ENCODE data around the gene STXBP5.
A peak's percentile ranks its signal among the peaks of the same experiment; 100 is the strongest.

STXBP5 gene

DNA sequence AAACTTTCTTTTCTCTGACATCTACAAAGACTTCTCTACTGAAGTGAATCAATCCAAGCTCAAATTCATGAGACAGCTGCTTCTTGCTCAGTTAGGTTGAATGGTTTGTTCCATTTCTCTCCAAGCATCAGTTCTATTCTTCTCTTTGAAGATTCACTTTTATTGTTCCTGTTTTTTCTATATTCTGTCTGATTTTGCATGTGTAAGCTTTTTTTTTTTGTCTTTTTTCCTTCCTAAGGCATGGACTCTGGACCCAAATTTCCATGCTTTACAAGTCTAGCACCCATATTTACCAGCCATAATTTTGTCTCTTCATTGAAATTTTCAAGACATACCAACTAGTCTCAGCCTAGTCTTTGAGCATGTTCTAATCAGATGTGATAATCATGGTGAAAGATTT lies 25.9 kb upstream of the STXBP5 start:
- DNase-seq (ENCODE audit: low read depth): no peak

DNA sequence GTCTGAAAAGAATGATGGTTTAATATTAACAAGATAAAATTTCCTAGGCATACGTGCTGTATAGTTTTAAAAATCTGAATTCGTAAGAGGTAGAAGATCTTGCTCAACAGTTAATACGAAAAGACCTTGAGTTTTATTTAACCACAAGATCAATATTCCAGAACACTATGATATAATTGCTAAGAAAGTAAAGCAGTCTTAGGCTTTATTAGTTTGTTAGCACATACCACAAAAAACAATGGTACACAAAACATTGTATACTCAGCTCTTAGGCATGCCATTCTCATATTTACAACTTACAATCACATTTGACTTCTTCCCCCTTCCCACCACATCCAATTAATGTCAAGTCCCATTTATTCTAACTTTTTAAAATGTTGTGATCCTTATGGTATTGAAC lies 24.4 kb upstream of the STXBP5 start:
- DNase-seq (ENCODE audit: low read depth): no peak

DNA sequence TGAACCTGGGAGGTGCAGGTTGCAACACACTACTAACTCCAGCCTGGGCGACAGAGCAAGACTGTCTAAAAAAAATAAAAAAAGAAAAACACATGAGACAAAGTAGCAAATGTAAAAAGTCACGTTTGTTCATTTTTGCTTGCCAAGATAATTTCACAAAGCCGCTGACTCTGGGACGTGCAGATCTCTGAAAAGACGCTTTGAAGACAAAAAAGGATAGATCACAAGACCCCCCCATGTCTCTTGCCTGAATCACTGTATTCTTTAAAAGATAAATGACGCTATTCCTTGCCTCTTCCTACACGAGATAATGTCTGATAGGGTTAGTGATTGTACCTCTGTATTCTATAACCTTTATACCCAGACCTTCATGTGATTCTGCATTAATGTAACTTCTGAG lies 23.3 kb upstream of the STXBP5 start:
- no peak for DNase-seq (ENCODE audit: low read depth)

DNA sequence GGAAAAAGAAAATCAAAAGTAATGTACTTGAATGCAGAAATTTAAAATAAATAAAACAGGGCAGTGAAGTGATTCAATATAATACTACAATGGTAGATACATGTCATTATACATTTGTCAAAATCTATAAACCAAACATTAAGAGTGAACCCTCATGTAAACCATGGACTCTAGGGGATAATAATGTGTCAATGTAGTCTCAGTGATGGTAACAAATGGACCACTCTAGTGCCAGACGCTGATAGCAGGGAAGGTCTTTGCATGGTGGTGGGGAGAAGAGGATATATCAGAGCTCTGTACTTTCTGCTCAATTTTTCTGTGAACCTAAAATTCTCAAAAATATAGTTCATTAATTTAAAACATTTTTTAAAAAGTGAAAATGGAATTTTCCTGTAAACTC lies 19.8 kb upstream of the STXBP5 start:
- DNase-seq (ENCODE audit: low read depth): no peak

DNA sequence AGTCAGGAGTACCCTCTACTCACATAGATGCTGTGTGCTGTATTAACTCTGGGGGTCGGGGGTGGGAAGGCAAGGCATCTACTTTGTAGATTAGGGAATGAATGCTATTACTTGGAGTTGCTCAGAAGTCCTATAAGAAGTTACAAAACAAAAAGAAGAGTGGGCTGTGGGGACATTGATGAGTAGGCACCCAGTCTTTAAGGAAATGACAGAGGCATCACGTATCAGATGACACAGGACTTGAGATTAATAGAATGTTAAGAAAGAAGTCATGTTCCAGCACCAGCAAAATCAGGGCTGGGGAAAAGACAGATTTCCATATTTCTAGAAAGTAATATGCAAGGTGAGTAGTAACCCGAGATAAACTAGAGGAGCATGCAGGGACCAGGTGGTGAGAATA lies 19.0 kb upstream of the STXBP5 start:
- DNase-seq (ENCODE audit: low read depth): no peak

DNA sequence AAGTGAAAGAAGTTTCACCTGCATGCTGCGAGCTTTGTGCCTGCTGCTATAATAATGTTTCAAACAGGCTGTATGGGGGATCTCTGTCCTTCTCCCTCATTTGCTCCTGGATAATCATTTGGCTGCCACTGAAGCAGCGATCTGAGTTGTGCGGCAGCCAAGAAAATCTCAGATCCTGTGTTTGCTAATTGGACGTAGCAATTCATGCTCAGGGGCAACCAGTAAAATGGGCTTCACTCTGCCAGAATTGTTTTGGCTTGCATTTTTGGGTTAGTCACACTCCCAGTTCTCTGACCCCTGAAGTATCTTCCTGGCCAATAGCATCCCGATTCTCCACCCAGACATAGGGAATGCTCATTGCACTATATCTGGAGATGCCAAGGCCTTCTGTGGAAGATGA lies 13.7 kb upstream of the STXBP5 start:
- no peak for DNase-seq (ENCODE audit: low read depth)

GRCh38 chr6:147192278-147192911 lies 11.8 kb upstream of the STXBP5 start:
- no peak for DNase-seq (ENCODE audit: low read depth)

DNA sequence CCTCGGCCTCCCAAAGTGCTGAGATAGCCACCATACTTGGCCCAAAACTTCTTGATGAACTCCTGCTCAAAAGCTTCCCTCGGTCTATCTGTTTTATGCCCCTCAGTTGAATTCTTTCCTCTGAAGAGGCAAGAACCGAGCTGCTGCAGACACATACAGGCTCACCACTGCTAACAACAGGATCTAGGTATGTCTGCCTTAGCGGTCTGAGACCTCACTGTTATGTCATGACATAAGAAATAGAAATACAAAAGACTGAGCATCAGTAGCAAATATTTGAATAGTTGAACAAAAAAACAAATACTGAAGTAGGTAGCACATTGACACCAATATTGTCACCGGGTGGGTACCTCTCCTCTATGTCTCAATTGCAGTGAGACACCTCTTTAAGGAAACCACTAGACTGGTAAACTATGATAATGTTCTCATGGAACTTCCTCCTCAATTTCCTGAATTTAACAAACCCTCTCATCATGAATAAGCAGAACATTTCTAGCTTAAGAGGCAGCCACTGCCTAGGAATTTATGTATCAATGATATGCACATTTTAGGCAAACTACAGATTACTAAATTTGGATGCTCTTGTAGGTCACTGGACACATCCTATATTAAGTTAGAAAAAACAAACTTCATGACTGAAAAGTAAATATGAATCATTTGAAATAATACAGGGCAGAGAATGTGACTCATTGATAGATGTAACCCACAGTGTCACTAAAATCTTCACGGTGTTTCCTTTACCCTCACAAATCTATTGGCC lies 9.4 kb upstream of the STXBP5 start:
- DNase-seq (ENCODE audit: low read depth): no peak

GRCh38 chr6:147195510-147195909 lies 8.7 kb upstream of the STXBP5 start:
- DNase-seq (ENCODE audit: low read depth): no peak

DNA sequence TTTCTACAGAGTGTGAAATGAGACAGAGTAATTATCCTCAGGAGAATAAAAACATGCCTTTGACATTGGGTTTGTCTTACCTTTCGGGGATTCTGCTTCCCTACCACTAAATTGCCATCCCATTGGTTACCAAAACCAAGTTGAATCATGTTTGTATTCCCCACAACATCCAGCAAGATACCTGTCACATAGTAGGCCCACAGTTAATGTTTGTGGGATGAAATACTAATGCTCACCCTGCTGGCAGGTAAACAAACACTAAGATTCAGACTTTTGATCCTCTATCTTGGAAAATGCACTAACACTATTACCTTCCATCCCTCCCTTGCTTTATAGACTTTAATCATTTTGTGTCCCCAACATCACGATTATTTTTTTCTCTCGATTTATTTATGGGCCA lies 8.2 kb upstream of the STXBP5 start:
- no peak for DNase-seq (ENCODE audit: low read depth)

DNA sequence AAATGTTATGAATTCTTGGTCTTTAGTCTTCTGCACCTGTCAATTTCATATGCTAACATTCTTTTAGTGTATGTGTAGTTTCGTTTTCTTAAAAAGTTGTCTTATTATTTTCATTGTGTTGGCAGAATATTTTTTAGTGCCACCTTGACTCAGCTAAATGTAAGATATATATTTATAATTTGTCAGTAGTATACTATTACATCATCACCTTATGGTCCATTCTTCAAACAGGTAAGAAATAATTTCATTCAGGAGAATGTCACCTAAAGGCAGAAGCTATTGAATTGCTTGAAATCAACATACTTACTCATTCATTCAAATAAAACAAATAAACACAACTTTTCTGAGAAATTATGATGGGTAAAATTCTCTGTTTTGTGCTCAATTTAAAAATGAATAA lies 3.5 kb upstream of the STXBP5 start:
- no peak for DNase-seq (ENCODE audit: low read depth)

DNA sequence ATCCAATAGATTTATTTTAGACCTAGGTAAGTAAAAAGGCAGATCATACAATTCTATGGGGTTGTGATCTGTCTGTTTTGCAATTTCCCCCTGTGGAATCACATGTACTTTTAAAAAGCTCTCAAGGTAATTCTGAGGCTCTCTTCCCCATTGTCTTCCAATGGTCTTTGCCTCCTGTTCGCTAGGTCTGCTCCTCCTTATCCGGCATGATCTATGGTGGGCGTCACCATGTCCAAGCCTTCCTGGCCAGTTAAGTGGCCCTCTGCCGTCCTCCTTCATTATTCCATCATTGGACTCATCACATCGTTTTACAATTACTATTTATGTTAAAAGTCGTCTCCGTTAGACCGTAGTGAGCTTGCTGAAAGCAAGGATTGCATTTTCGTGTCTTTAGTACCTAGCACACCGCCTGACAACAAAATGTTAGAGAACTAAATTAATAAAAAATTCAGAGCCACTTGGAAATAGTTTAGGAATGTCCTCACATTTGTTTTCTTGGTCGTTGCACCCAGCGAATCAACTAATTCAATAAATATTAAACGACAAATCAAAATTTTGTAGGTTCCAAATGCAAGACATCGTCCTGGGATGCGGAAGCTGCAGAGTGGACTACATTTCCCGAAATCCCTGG lies 2.2 kb upstream of the STXBP5 start:
- DNase-seq (ENCODE audit: low read depth): peak; percentile 56

- peak; percentile 96 for DNase-seq (ENCODE audit: low read depth)
These were observed 1.5 kb upstream of the STXBP5 start for GRCh38 chr6:147202516-147203310.

GRCh38 chr6:147203311-147204059 lies 732 bp upstream of the STXBP5 start:
- DNase-seq (ENCODE audit: low read depth): peak; percentile 69

DNA sequence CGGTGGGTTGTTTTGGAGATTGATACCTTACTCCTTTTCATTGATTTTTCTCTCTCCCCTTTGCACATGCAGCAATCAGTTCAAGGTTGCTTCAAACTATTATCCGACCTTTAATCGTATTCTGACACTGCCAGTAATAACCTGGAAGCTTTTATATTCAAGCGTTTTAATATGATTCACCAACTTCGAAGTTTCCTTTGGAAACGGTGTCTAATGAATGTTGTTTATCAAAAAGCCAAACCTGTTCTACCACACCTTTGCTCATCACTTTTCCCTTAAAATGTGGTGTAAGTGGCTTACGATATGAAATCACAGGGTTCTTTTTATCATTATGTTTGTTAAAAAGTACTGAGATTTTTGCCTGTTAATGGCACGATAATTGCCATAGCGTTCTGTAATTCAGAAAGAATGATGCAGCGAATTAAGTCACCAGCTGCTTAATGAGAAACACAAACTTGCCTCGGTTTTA lies 660 bp downstream of the STXBP5 start:
- DNase-seq (ENCODE audit: low read depth): no peak

DNA sequence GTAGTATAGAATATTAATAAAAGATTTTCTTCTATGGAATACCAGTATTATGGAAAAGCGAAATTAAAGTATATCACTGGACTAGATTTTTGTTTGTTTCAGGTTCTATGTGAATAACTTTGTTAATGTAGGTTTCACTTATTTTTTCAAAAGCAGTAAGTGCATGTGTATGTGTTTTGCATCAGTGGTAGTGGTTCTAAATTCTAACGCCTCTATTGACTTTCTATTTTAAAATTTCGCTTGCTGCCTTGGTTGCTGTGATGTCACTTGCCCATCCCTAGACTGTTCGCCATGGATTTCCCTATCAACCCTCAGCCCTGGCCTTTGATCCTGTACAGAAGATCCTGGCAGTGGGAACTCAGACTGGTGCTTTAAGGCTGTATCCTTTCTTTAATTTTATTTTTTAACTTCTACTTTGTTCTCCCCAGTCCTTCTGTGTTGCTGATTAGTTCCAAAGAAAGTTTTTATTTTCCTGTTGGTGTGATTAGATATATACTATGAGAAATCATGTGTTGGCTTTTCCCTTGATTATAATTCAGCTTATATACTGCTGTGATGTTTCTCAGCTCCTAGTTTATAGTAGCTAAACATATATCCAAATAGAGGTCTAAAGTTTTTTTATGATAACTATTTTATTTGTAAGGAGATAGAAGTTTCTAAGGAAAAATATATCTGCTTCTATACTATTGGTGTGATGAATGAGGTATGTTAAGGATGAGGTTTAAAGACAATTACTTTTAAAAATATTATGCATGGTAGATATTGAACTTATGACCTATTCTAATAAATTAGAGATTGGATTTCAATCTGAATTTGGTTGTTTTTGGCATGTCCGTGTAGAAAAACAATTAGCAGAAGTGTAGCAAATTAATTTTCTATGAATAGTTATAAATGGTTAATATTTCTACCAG lies 1.7 kb downstream of the STXBP5 start:
- no peak for DNase-seq (ENCODE audit: low read depth)

GRCh38 chr6:147207351-147207750 lies 3.1 kb downstream of the STXBP5 start:
- DNase-seq (ENCODE audit: low read depth): no peak

DNA sequence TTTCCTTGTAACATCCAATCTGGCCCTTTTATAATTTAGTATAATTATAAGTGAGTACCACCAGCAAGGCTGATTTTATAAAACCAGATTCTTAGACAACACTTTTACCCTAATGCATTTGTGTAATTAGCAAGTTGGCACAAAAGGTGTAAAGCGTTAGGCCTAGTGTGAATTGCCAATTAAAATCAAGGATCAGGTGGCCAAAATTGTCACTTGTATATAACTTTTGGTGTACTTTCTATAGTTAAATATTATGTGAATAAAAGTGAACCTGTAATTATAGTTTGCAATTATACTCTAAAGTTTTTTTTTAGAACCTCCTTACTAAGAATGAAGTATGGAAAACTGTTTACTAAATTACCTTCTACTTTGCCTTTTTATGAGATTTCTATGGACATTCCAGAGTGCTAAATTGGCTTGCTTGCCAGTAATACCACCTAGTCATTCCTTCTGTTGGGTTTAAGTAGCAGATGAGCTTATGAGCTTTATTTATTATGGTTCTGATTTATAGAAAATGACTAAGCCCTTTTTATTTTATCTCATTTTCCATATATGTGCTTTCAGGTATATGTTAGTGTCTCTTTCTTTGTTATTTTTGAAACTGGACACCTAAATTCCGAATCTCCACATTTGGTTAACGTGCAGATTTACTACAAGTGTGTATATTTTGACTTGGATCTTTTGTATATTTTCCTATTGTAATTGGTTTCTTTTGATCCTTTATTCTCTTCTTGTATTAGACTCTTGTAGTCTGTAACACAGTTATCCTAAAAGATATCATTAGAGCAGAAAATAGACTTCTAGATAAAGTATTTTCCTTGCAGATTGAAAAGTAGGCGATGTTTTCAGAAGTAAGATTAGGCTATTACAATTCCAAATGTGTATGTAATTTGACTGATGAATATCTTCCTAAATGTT lies 3.9 kb downstream of the STXBP5 start:
- DNase-seq (ENCODE audit: low read depth): no peak

- DNase-seq (ENCODE audit: low read depth): no peak
These were observed 5.7 kb downstream of the STXBP5 start for GRCh38 chr6:147209762-147210449.

Measured in fibroblast of the conjunctiva (primary cell).